Progenitor cell of endocrine pancreas (in vitro differentiated cells): ENCODE data around the gene AP1B1. TPM values are rescaled to one million over a fixed set of nuclear protein-coding genes. Genes with fewer than 3 reads are reported as not detected.

Experiments used
- DNase-seq: peaks from one replicate; pipeline ENCODE4 v3.0.0; 2021; ENCODE audit warnings: low spot score; ENCODE audit not compliant: unreplicated experiment
- H3K27ac Mint-ChIP-seq: 2 replicates; pipeline ENCODE4 v1.8.0; 2021; ENCODE audit warnings: mild to moderate bottlenecking, moderate library complexity, mixed read lengths
- H3K27me3 Mint-ChIP-seq: 2 replicates; pipeline ENCODE4 v1.8.0; 2021; ENCODE audit warnings: mixed read lengths
- H3K36me3 Mint-ChIP-seq: 2 replicates; pipeline ENCODE4 v1.8.0; 2022; ENCODE audit warnings: mixed read lengths; ENCODE audit not compliant: insufficient read depth
- H3K4me1 Mint-ChIP-seq: 2 replicates; pipeline ENCODE4 v1.8.0; 2021; ENCODE audit warnings: low read depth, mixed read lengths
- H3K4me3 Mint-ChIP-seq: 2 replicates; pipeline ENCODE4 v1.8.0; 2021; ENCODE audit warnings: low read depth, mild to moderate bottlenecking, moderate library complexity, mixed read lengths
- H3K9me3 Mint-ChIP-seq: 2 replicates; pipeline ENCODE4 v1.8.0; 2021; ENCODE audit warnings: low read depth, mixed read lengths
- CTCF ChIP-seq: fragments of 200-600 bp; sonication (generic); IDR thresholded peaks from one replicate; pipeline ENCODE4 v1.5.0; 2021; ENCODE audit warnings: antibody characterized with exemption, mild to moderate bottlenecking; ENCODE audit not compliant: unreplicated experiment
- long read RNA-seq: library from polyadenylated mRNA; unstranded; transcript quantifications from one replicate; pipeline ENCODE4 v2.0.0, GENCODE V29; 2020
- total RNA-seq: library from RNA; stranded (reverse); gene quantifications from 2 replicates; pipeline ENCODE4 v1.2.1, GENCODE V29; 2021

Gene AP1B1
- total RNA-seq = 59.6 and 60.3 TPM in 2 replicates
- long read RNA-seq, full-length matches to known transcripts = 2 of 18 reads
- long read RNA-seq, partial matches to known transcripts = 7 of 18 reads
- long read RNA-seq, other reads (novel, unspliced or antisense) = 9 of 18 reads

- no peaks in the 10 kb centered on the region for H3K9me3 Mint-ChIP-seq
- H3K4me1 Mint-ChIP-seq = peaks cover 36% of the 10 kb centered on the region
- DNase-seq = peak; percentile 89
- H3K4me3 Mint-ChIP-seq = peak within 1 kb of the TSS; percentile 88
- H3K27me3 Mint-ChIP-seq = no peaks in the 10 kb centered on the region
- H3K36me3 Mint-ChIP-seq = no peaks in the 10 kb centered on the region
- TF ChIP-seq CTCF = no peak
- peak within 1 kb of the TSS; percentile 85 for H3K27ac Mint-ChIP-seq
These were observed at the start of gene AP1B1 for GRCh38 chr22:29387921-29388758. Gene AP1B1, minus strand, starts transcription at chr22:29388570. Its CDS starts 21,327 bp downstream, at chr22:29367243.

- Mint-ChIP-seq H3K4me1 (peaks cover 22% of the 10 kb centered on the region), H3K27me3 (no peaks in the 10 kb centered on the region), H3K36me3 (no peaks in the 10 kb centered on the region), H3K27ac (no peak overlapping the region), H3K4me3 (no peak overlapping the region), H3K9me3 (no peaks in the 10 kb centered on the region)
- no peak for TF ChIP-seq CTCF
- DNase-seq = no peak
These were observed 47.1 kb upstream of the AP1B1 start for GRCh38 chr22:29435236-29436136.

- Mint-ChIP-seq H3K4me3 (no peak overlapping the region), H3K36me3 (no peaks in the 10 kb centered on the region), H3K9me3 (no peaks in the 10 kb centered on the region), H3K27me3 (no peaks in the 10 kb centered on the region), H3K27ac (peak overlapping the region; percentile 16), H3K4me1 (peaks cover 22% of the 10 kb centered on the region)
- DNase-seq = no peak
- no peak for TF ChIP-seq CTCF
These were observed 45.9 kb upstream of the AP1B1 start for GRCh38 chr22:29434288-29434687.

GRCh38 chr22:29433856-29434255, 45.5 kb upstream of the AP1B1 start:
- TF ChIP-seq CTCF = no peak
- no peaks in the 10 kb centered on the region for H3K27me3 Mint-ChIP-seq
- peak overlapping the region; percentile 16 for H3K27ac Mint-ChIP-seq
- no peak overlapping the region for H3K4me3 Mint-ChIP-seq
- no peaks in the 10 kb centered on the region for H3K9me3 Mint-ChIP-seq
- no peak for DNase-seq
- peaks cover 22% of the 10 kb centered on the region for H3K4me1 Mint-ChIP-seq
- no peaks in the 10 kb centered on the region for H3K36me3 Mint-ChIP-seq

GRCh38 chr22:29431986-29432385, 43.6 kb upstream of the AP1B1 start:
- H3K9me3 Mint-ChIP-seq = no peaks in the 10 kb centered on the region
- TF ChIP-seq CTCF = no peak
- no peaks in the 10 kb centered on the region for H3K36me3 Mint-ChIP-seq
- H3K4me1 Mint-ChIP-seq = peaks cover 22% of the 10 kb centered on the region
- H3K27ac Mint-ChIP-seq = peak overlapping the region; percentile 95
- peaks cover 2% of the 10 kb centered on the region for H3K27me3 Mint-ChIP-seq
- H3K4me3 Mint-ChIP-seq = peak overlapping the region; percentile 27
- DNase-seq = no peak
